Uterine smooth muscle cell (primary cell): Measurements from ENCODE around the gene ZNF215. TPM values are rescaled to one million over a fixed set of nuclear protein-coding genes. Genes with fewer than 3 reads are reported as not detected.

Experiments
- total RNA-seq: library from RNA; depleted of rRNA; stranded (reverse); fragments of >200 nt; gene quantifications from 2 replicates; pipeline ENCODE4 v1.2.3, GENCODE V29; 2014

The ZNF215 gene
- total RNA-seq, result 10.4 and 10.6 TPM in 2 replicates

DNA sequence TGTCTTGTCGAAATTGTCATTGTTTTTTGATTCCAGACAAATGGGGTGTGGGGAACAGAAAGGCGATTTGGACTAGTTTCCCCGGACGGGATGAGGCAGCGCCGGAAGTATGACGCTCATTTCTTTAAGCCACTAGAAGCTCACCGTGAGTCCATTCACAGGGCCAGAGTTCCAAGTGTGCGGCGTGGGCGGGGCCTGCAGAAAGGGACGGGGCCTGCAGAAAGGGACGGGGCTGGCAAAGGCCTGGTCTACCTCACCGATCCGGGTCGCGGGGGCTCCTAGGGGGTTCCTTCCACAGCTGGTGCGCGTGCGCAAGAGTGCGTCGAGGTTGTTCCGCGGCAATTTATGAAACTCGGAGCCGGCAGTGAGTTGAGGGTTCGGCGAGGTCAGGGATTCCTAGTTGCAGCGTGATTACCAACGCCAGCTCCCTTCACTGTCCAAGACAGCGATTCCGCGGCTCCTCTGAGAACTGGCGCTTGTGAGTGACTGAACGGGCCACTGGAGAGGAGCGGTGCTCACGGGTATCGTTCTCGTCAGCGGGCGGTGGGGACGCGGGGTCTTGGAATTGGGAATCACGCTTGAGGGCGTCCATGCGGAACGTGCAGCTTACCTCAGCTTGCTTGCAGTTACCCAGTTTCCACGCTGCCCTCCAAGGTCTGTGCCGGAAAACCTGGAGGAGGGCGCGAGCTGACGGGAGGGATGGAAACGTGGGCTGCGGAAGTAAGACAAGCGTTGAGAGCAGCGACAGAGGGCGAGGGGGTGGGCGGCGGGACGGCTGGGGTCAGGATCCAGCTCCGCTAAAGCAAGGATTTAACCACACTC is at the start of gene ZNF215:
TSS of gene ZNF215 (plus strand) at position 219 of the 822 bp plus-strand sequence. CDS start 5,847 bp downstream, outside the sequence.

DNA sequence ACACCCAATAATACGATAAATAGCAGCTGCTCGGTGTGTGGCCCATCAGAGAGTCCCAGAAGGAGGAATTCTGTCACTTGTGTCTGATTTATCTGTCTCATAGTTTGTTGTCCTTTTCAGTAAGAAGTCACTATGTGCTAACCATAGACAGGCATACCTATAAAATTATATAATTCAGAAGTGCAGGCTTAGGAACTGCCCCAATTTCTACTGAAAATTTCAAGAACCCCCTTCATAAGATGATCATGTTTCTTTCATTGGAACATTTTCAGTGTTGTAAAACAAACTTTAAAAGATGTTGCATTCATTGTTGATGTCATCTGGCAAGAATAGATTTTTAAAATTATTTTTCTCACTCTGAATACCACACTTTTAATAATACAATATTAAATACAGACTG is 33.8 kb upstream of the ZNF215 start, which contains the start of gene OR2D2:
TSS of gene OR2D2 (minus strand) at position 101 of the 400 bp plus-strand sequence. CDS start at position 101, 0 bp downstream.

DNA sequence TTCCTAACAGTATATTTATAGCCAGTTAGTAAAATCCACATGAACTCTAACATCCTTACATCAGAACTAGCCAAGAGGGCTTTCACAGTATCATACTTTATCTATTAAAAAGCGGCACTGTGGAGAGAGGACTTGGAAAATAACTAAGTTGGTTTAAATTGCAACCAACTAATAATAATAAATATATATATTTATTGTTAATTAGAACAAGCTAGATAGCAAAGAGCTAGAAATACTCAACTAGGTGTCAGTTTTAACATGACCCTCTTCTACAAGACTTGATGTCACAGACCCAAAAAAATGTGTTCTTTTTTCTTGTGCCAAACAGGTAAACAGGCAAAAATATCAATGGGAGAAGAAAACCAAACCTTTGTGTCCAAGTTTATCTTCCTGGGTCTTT is 5.5 kb upstream of the ZNF215 start, which contains the start of gene OR2D3:
TSS of gene OR2D3 (plus strand) at position 301 of the 400 bp plus-strand sequence. CDS start at position 301, 0 bp downstream.

Other genes with a start within 250 kb of the ZNF215 start
- 112 and 118 TPM in 2 replicates for gene MRPL17, start 243.1 kb upstream of the ZNF215 start, total RNA-seq
- gene OR2AG2, start 154.4 kb upstream of the ZNF215 start, total RNA-seq, result 0.12 and 0.55 TPM in 2 replicates
- gene OR2AG1, start 143.4 kb upstream of the ZNF215 start, total RNA-seq, result not detected in 2 replicates
- 0.37 and 0.55 TPM in 2 replicates for gene OR6A2, start 126.7 kb upstream of the ZNF215 start, total RNA-seq
- not detected in 2 replicates for gene OR10A5, start 80.7 kb upstream of the ZNF215 start, total RNA-seq
- not detected in 2 replicates for gene OR10A2, start 63.4 kb upstream of the ZNF215 start, total RNA-seq
- gene OR10A4, start 49.8 kb upstream of the ZNF215 start, total RNA-seq, result not detected in 2 replicates
- 0.50 and 1.5 TPM in 2 replicates for gene OR2D2, start 33.9 kb upstream of the ZNF215 start, total RNA-seq
- not detected in 2 replicates for gene OR2D3, start 5.4 kb upstream of the ZNF215 start, total RNA-seq
- gene ZNF214, start 93.9 kb downstream of the ZNF215 start, total RNA-seq, result 5.6 and 7.0 TPM in 2 replicates
- 0.50 and 0.66 TPM in 2 replicates for gene NLRP14, start 94.1 kb downstream of the ZNF215 start, total RNA-seq
- 0.11 and 0.25 TPM in 2 replicates for gene RBMXL2, start 162.6 kb downstream of the ZNF215 start, total RNA-seq